Mesendoderm (in vitro differentiated cells): ENCODE results near the gene PLA2G6.

Experiments
- DNase-seq: peaks from one replicate; pipeline ENCODE4 v3.0.0; 2013
- H2AK5ac ChIP-seq: 2 replicates; pipeline ENCODE4 v1.6.1; 2013; ENCODE audit warnings: low read length, inconsistent platforms
- H2BK120ac ChIP-seq: 2 replicates; pipeline ENCODE4 v1.6.1; 2013; ENCODE audit warnings: low read depth, mild to moderate bottlenecking, low read length, moderate library complexity, mixed read lengths
- H2BK15ac ChIP-seq: replicated peaks from 2 replicates; pipeline ENCODE4 v1.6.1; 2013; ENCODE audit warnings: low read depth, mild to moderate bottlenecking, moderate library complexity
- H2BK5ac ChIP-seq: 2 replicates; pipeline ENCODE4 v1.6.1; 2013; ENCODE audit warnings: low read length, inconsistent platforms
- H3K18ac ChIP-seq: 2 replicates; pipeline ENCODE4 v1.6.1; 2013; ENCODE audit warnings: mild to moderate bottlenecking, low read length, mixed read lengths
- H3K23ac ChIP-seq: one replicate; pipeline ENCODE4 v1.6.1; 2013; ENCODE audit warnings: low read length
- H3K27ac ChIP-seq: 2 replicates; pipeline ENCODE4 v1.5.1; 2013; ENCODE audit warnings: low read depth, mild to moderate bottlenecking, inconsistent platforms, low read length, moderate library complexity
- H3K27me3 ChIP-seq: 2 replicates; pipeline ENCODE4 v1.6.1; 2013; ENCODE audit warnings: low read length, control low read depth, mild to moderate bottlenecking, inconsistent platforms; ENCODE audit not compliant: insufficient read depth, poor library complexity
- H3K36me3 ChIP-seq: 2 replicates; pipeline ENCODE4 v1.6.1; 2013; ENCODE audit warnings: low read length, inconsistent platforms; ENCODE audit not compliant: control insufficient read depth, insufficient read depth
- H3K4ac ChIP-seq: one replicate; pipeline ENCODE4 v1.6.1; 2013; ENCODE audit warnings: low read depth, mild to moderate bottlenecking, low read length, moderate library complexity
- H3K4me1 ChIP-seq: 2 replicates; pipeline ENCODE4 v1.6.1; 2013; ENCODE audit warnings: low read depth, low read length, inconsistent platforms; ENCODE audit not compliant: control insufficient read depth
- H3K4me2 ChIP-seq: 2 replicates; pipeline ENCODE4 v1.6.1; 2013; ENCODE audit warnings: low read length
- H3K4me3 ChIP-seq: 2 replicates; pipeline ENCODE4 v1.5.1; 2013; ENCODE audit warnings: mild to moderate bottlenecking, low read length
- H3K56ac ChIP-seq: one replicate; pipeline ENCODE4 v1.6.1; 2013; ENCODE audit warnings: low read length
- H3K79me1 ChIP-seq: 2 replicates; pipeline ENCODE4 v1.6.1; 2013; ENCODE audit warnings: low read length, inconsistent platforms
- H3K79me2 ChIP-seq: 2 replicates; pipeline ENCODE4 v1.6.1; 2013; ENCODE audit warnings: mild to moderate bottlenecking, low read length; ENCODE audit not compliant: control insufficient read depth, insufficient read depth
- H3K9ac ChIP-seq: 2 replicates; pipeline ENCODE4 v1.6.1; 2013; ENCODE audit warnings: low read length, inconsistent platforms
- H4K5ac ChIP-seq: one replicate; pipeline ENCODE4 v1.6.1; 2013; ENCODE audit warnings: low read length
- H4K8ac ChIP-seq: one replicate; pipeline ENCODE4 v1.6.1; 2013; ENCODE audit warnings: low read depth, mild to moderate bottlenecking, control low read depth, low read length, moderate library complexity
- WGBS: extraction: QIAGEN DNeasy Blood & Tissue Kit; methylation state at CpG from one replicate; pipeline ENCODE4 v1.1.7; 2013; ENCODE audit warnings: low lambda C conversion rate, missing lambda C conversion rate; ENCODE audit not compliant: insufficient coverage; ENCODE audit errors: extremely low coverage; 5-methylcytosine and 5-hydroxymethylcytosine counted together

Gene PLA2G6

GRCh38 chr22:38141217-38141973 is 40.2 kb downstream of the PLA2G6 start:
- Histone ChIP-seq H2BK120ac (no peak overlapping the region), H2BK5ac (no peak overlapping the region), H3K4ac (no peak overlapping the region), H3K18ac (no peak overlapping the region), H3K27me3 (no peaks in the 10 kb centered on the region), H3K4me2 (no peak overlapping the region), H2AK5ac (no peak overlapping the region), H3K4me1 (no peaks in the 10 kb centered on the region), H3K4me3 (no peak overlapping the region), H3K36me3 (no peaks in the 10 kb centered on the region), H4K5ac (no peak overlapping the region), H3K9ac (no peak overlapping the region), H3K27ac (no peak overlapping the region), H3K56ac (no peak overlapping the region), H3K23ac (no peak overlapping the region), H3K79me2 (no peaks in the 10 kb centered on the region), H3K79me1 (no peaks in the 10 kb centered on the region), H4K8ac (no peak overlapping the region), H2BK15ac (no peak overlapping the region)
- WGBS: no CpG with 5 or more reads among the region's 16 CpGs
- DNase-seq: no peak

GRCh38 chr22:38139901-38140300 is 41.7 kb downstream of the PLA2G6 start:
- Histone ChIP-seq H3K79me2 (no peaks in the 10 kb centered on the region), H3K27me3 (no peaks in the 10 kb centered on the region), H3K4me1 (no peaks in the 10 kb centered on the region), H3K36me3 (no peaks in the 10 kb centered on the region), H2BK120ac (no peak overlapping the region), H3K23ac (no peak overlapping the region), H3K79me1 (no peaks in the 10 kb centered on the region), H4K5ac (no peak overlapping the region), H3K9ac (no peak overlapping the region), H4K8ac (no peak overlapping the region), H2AK5ac (no peak overlapping the region), H2BK5ac (no peak overlapping the region), H3K4me3 (no peak overlapping the region), H3K18ac (no peak overlapping the region), H3K56ac (no peak overlapping the region), H3K4me2 (no peak overlapping the region), H3K4ac (no peak overlapping the region), H3K27ac (no peak overlapping the region), H2BK15ac (no peak overlapping the region)
- WGBS: no CpG with 5 or more reads among the region's 11 CpGs
- DNase-seq: no peak

GRCh38 chr22:38138961-38139360 is 42.7 kb downstream of the PLA2G6 start:
- no peak overlapping the region for H2AK5ac ChIP-seq
- H4K8ac ChIP-seq: no peak overlapping the region
- no peaks in the 10 kb centered on the region for H3K79me1 ChIP-seq
- H3K4me3 ChIP-seq: no peak overlapping the region
- no peak overlapping the region for H3K9ac ChIP-seq
- H3K36me3 ChIP-seq: no peaks in the 10 kb centered on the region
- no peak for DNase-seq
- H2BK120ac ChIP-seq: no peak overlapping the region
- no peak overlapping the region for H2BK5ac ChIP-seq
- no peak overlapping the region for H3K4me2 ChIP-seq
- H3K27ac ChIP-seq: no peak overlapping the region
- no peak overlapping the region for H4K5ac ChIP-seq
- H3K79me2 ChIP-seq: no peaks in the 10 kb centered on the region
- no peaks in the 10 kb centered on the region for H3K27me3 ChIP-seq
- no CpG with 5 or more reads among the region's 5 CpGs for whole genome bisulfite sequencing
- no peak overlapping the region for H3K4ac ChIP-seq
- H3K23ac ChIP-seq: no peak overlapping the region
- no peak overlapping the region for H3K18ac ChIP-seq
- H3K4me1 ChIP-seq: no peaks in the 10 kb centered on the region
- no peak overlapping the region for H2BK15ac ChIP-seq
- no peak overlapping the region for H3K56ac ChIP-seq

GRCh38 chr22:38137876-38138687 is 43.5 kb downstream of the PLA2G6 start:
- H3K18ac ChIP-seq: no peak overlapping the region
- no peak overlapping the region for H2BK120ac ChIP-seq
- H3K4ac ChIP-seq: no peak overlapping the region
- WGBS: no CpG with 5 or more reads among the region's 9 CpGs
- H3K27me3 ChIP-seq: no peaks in the 10 kb centered on the region
- no peak overlapping the region for H2BK5ac ChIP-seq
- DNase-seq: no peak
- no peak overlapping the region for H2BK15ac ChIP-seq
- H3K79me1 ChIP-seq: no peaks in the 10 kb centered on the region
- no peaks in the 10 kb centered on the region for H3K4me1 ChIP-seq
- no peak overlapping the region for H3K23ac ChIP-seq
- H3K27ac ChIP-seq: no peak overlapping the region
- H3K36me3 ChIP-seq: no peaks in the 10 kb centered on the region
- H3K56ac ChIP-seq: no peak overlapping the region
- no peak overlapping the region for H3K9ac ChIP-seq
- no peak overlapping the region for H2AK5ac ChIP-seq
- H4K5ac ChIP-seq: no peak overlapping the region
- no peak overlapping the region for H3K4me3 ChIP-seq
- no peaks in the 10 kb centered on the region for H3K79me2 ChIP-seq
- no peak overlapping the region for H4K8ac ChIP-seq
- no peak overlapping the region for H3K4me2 ChIP-seq

- Histone ChIP-seq H3K56ac (no peak overlapping the region), H4K5ac (no peak overlapping the region), H3K4me2 (no peak overlapping the region), H3K9ac (no peak overlapping the region), H3K4me1 (no peaks in the 10 kb centered on the region), H4K8ac (no peak overlapping the region), H3K79me1 (no peaks in the 10 kb centered on the region), H2BK5ac (no peak overlapping the region), H2BK15ac (no peak overlapping the region), H2BK120ac (no peak overlapping the region), H3K23ac (no peak overlapping the region), H3K4ac (no peak overlapping the region), H3K27me3 (no peaks in the 10 kb centered on the region), H2AK5ac (no peak overlapping the region), H3K18ac (no peak overlapping the region), H3K27ac (no peak overlapping the region), H3K4me3 (no peak overlapping the region), H3K79me2 (no peaks in the 10 kb centered on the region), H3K36me3 (no peaks in the 10 kb centered on the region)
- no CpG with 5 or more reads among the region's 1 CpG for WGBS
- peak; percentile 48 for DNase-seq
Observed at GRCh38 chr22:38136607-38137006, 45.0 kb downstream of the PLA2G6 start.
